ENCODE results near the gene PBX4. TPM values are rescaled to one million over a fixed set of nuclear protein-coding genes. Genes with fewer than 3 reads are reported as not detected.

The PBX4 gene
- total and polyA plus RNA-seq, 4 donors = 2.2 to 8.3 (median 6.8) TPM

DNA sequence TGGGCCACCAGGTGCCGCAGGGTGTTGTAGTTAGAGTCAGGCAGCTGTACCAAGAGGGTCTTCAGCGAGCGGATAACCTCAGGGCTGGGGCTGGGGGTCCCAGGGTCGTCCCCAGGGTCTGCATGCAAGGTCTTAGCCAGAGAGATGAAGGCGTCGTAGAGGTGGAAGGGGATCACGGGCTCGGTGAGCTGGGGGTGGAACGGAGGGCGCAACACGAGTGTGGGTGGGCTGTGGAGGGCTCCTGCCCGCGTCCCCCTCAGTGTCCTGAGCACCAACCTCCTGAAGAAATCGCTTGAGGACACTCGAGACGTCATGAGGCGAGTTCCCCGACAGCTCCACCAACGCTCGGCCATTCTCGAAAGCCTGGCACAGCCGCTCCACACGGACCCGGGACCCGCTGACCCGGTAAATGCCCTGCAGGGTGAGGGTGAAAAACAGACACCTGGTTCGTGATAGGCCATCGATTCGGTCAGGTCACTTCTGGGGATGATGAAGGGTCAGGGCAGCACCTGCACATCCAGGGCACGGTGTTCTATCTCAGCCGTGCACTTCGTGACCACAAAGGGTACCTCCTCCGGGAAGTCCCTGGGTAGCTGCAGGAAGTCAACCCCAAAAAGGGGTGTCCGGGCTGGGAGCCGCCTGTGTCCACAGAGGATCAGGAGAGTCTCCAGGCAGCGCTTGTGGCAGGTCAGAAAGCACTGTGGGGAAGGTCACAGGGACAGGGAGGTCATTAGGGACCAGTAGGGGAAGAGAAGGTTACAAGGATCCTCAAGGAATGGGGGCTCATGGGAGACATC is 16.2 kb upstream of the PBX4 start:
- no peak for ATAC-seq (ENCODE audit: insufficient read depth, low FRiP score)
- H3K9ac ChIP-seq (ENCODE audit: insufficient read depth in 1 of 2, low read length in 2 of 2) = no peak overlapping the region
- WGBS, 2 donors = 95% methylated on average over 36 of the region's 36 CpGs
- TF ChIP-seq, protein P1, sequence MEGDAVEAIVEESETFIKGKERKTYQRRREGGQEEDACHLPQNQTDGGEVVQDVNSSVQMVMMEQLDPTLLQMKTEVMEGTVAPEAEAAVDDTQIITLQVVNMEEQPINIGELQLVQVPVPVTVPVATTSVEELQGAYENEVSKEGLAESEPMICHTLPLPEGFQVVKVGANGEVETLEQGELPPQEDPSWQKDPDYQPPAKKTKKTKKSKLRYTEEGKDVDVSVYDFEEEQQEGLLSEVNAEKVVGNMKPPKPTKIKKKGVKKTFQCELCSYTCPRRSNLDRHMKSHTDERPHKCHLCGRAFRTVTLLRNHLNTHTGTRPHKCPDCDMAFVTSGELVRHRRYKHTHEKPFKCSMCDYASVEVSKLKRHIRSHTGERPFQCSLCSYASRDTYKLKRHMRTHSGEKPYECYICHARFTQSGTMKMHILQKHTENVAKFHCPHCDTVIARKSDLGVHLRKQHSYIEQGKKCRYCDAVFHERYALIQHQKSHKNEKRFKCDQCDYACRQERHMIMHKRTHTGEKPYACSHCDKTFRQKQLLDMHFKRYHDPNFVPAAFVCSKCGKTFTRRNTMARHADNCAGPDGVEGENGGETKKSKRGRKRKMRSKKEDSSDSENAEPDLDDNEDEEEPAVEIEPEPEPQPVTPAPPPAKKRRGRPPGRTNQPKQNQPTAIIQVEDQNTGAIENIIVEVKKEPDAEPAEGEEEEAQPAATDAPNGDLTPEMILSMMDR (IDR thresholded peaks at IDR 0.05; ENCODE audit: control extremely low read depth, extremely low read depth) = no peak
- H3K27me3 ChIP-seq (ENCODE audit: control insufficient read depth in 3 of 3, insufficient read depth in 3 of 3, low read length in 2 of 3) = no peaks in the 10 kb centered on the region
- H3K4me1 ChIP-seq (ENCODE audit: control insufficient read depth in 5 of 5, insufficient read depth in 5 of 5, low read length in 5 of 5) = no peaks in the 10 kb centered on the region
- no peak for DNase-seq
- peaks cover 0 to 40% (median 18%) of the 10 kb centered on the region in 4 donors for H3K36me3 ChIP-seq (ENCODE audit: control insufficient read depth in 4 of 4, insufficient read depth in 4 of 4, low read length in 4 of 4)
- no peak overlapping the region for H3K4me3 ChIP-seq
- no peak overlapping the region for H3K27ac ChIP-seq (ENCODE audit: low read depth in 1 of 2, low read length in 1 of 2)
- H3K9me3 ChIP-seq (ENCODE audit: control insufficient read depth in 4 of 4, insufficient read depth in 3 of 4, low read length in 3 of 4) = no peaks in the 10 kb centered on the region

GRCh38 chr19:19633711-19634515 is 15.4 kb upstream of the PBX4 start:
- H3K36me3 ChIP-seq (ENCODE audit: control insufficient read depth in 4 of 4, insufficient read depth in 4 of 4, low read length in 4 of 4) = peaks cover 0 to 40% (median 18%) of the 10 kb centered on the region in 4 donors

DNA sequence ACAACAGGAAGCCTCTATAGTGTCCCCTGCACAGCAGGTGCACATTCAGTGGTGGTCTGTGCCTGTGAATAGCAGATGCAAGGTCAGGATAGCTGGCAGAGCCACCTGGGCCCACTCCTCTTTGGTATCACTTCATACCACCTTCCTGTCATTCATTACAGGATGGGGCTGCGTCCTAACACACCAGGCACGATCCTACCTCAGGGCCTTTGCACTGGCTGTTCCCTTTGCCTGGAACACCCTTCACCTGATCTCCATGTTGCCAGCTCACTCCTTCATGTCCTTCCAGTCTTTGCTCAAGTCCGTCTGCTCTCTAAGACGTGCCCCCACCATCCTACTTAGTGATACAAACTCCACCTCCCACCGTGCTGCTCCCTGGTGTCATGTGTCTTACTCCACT is 14.2 kb upstream of the PBX4 start:
- no peaks in the 10 kb centered on the region for H3K9me3 ChIP-seq (ENCODE audit: control insufficient read depth in 4 of 4, insufficient read depth in 3 of 4, low read length in 3 of 4)
- no peak overlapping the region for H3K9ac ChIP-seq (ENCODE audit: insufficient read depth in 1 of 2, low read length in 2 of 2)
- TF ChIP-seq, protein P1 (IDR thresholded peaks at IDR 0.05; ENCODE audit: control extremely low read depth, extremely low read depth) = no peak
- no peaks in the 10 kb centered on the region for H3K27me3 ChIP-seq (ENCODE audit: control insufficient read depth in 3 of 3, insufficient read depth in 3 of 3, low read length in 2 of 3)
- H3K27ac ChIP-seq (ENCODE audit: low read depth in 1 of 2, low read length in 1 of 2) = no peak overlapping the region
- DNase-seq (no peak), ATAC-seq (ENCODE audit: insufficient read depth, low FRiP score) (no peak)
- H3K36me3 ChIP-seq (ENCODE audit: control insufficient read depth in 4 of 4, insufficient read depth in 4 of 4, low read length in 4 of 4) = peaks cover 0 to 34% (median 18%) of the 10 kb centered on the region in 4 donors
- peaks cover 0 to 3% (median 0%) of the 10 kb centered on the region in 5 donors for H3K4me1 ChIP-seq (ENCODE audit: control insufficient read depth in 5 of 5, insufficient read depth in 5 of 5, low read length in 5 of 5)
- H3K4me3 ChIP-seq = no peak overlapping the region
- WGBS, 2 donors = 85 to 94% methylated on average over 5 of the region's 5 CpGs

More at GRCh38 chr19:19633711-19634515, 15.4 kb upstream of the PBX4 start:
- no peak overlapping the region for H3K4me3 ChIP-seq
- 95 to 97% methylated on average over 22 of the region's 22 CpGs for WGBS, 2 donors
- no peak for ATAC-seq (ENCODE audit: insufficient read depth, low FRiP score)
- no peak overlapping the region for H3K27ac ChIP-seq (ENCODE audit: low read depth in 1 of 2, low read length in 1 of 2)
- H3K4me1 ChIP-seq (ENCODE audit: control insufficient read depth in 5 of 5, insufficient read depth in 5 of 5, low read length in 5 of 5) = no peaks in the 10 kb centered on the region
- no peaks in the 10 kb centered on the region for H3K27me3 ChIP-seq (ENCODE audit: control insufficient read depth in 3 of 3, insufficient read depth in 3 of 3, low read length in 2 of 3)
- H3K9ac ChIP-seq (ENCODE audit: insufficient read depth in 1 of 2, low read length in 2 of 2) = no peak overlapping the region
- TF ChIP-seq, protein P1 (IDR thresholded peaks at IDR 0.05; ENCODE audit: control extremely low read depth, extremely low read depth) = no peak
- no peaks in the 10 kb centered on the region for H3K9me3 ChIP-seq (ENCODE audit: control insufficient read depth in 4 of 4, insufficient read depth in 3 of 4, low read length in 3 of 4)
- no peak for DNase-seq

Measured in lung (tissue), 12 donors.